Psoas muscle (tissue), 8 donors: Measurements from ENCODE around the gene GIPC2. TPM values are rescaled to one million over a fixed set of nuclear protein-coding genes. Genes with fewer than 3 reads are reported as not detected.
A peak's percentile ranks its signal among the peaks of the same experiment; 100 is the strongest.

Source experiments
- ATAC-seq, 4 donors: fragments of 200-7000 bp; cut with Tn5 transposase; one replicate each; pipeline ENCODE4 v1.9.1; 2020; ENCODE audit warnings: moderate library complexity in 3 of 4, mild to moderate bottlenecking in 2 of 4
- DNase-seq, 2 donors: peaks; one replicate each; pipeline ENCODE4 v3.0.0-alpha.2; 2020
- H3K27ac ChIP-seq: fragments of 200-600 bp; one replicate; pipeline ENCODE4 v1.8.0; 2022
- H3K27me3 ChIP-seq, 3 donors: fragments of 200-600 bp in 1 of 3; one replicate each; pipeline versions ENCODE4 v1.6.1 to v1.8.0; 2013 to 2022; ENCODE audit warnings: low read length in 2 of 3, mild to moderate bottlenecking in 2 of 3, moderate library complexity in 1 of 3; ENCODE audit not compliant: insufficient read depth in 3 of 3
- H3K36me3 ChIP-seq, 2 donors: fragments of 200-600 bp in 1 of 2; one replicate each; pipeline versions ENCODE4 v1.6.1 to v1.8.0; 2013 to 2022; ENCODE audit warnings: low read depth in 1 of 2, mild to moderate bottlenecking in 1 of 2, moderate library complexity in 1 of 2; ENCODE audit not compliant: insufficient read depth in 1 of 2
- H3K4me1 ChIP-seq: fragments of 200-600 bp; one replicate; pipeline ENCODE4 v1.8.0; 2022
- H3K4me3 ChIP-seq: fragments of 200-600 bp; one replicate; pipeline ENCODE4 v1.8.0; 2022; ENCODE audit warnings: mild to moderate bottlenecking
- H3K9me3 ChIP-seq: fragments of 200-600 bp; one replicate; pipeline ENCODE4 v1.8.0; 2022
- WGBS, 3 donors: extraction: QIAGEN DNeasy Blood & Tissue Kit; methylation state at CpG; one replicate each; pipeline versions ENCODE4 v1.1.6 to v1.1.7; 2013; 5-methylcytosine and 5-hydroxymethylcytosine counted together
- intact Hi-C, 2 donors: fragments of 100-400 bp; cut with DNase I; formaldehyde crosslinking; loops; one replicate each; pipeline versions ENCODE4 v1.11.0 to v1.14.2; 2022
- polyA plus RNA-seq, 3 donors: library from polyadenylated mRNA; stranded (reverse); fragments of 200-250 nt; gene quantifications; one replicate each; pipeline ENCODE4 v1.2.3, GENCODE V29; 2013
- total RNA-seq, 4 donors: library from RNA; stranded (reverse); fragmentation: NEBNext Ultra II Directional in 2 of 4; extraction: Animal tissue kit (Norgen Biotek cat#: 25700) in 2 of 4; gene quantifications; one replicate each; pipeline versions ENCODE4 v1.2.1 to v1.2.4, GENCODE V29; 2021 to 2023
- TF ChIP-seq, protein P1 (sequence below): fragments of 200-600 bp; IDR thresholded peaks from one replicate; pipeline ENCODE4 v1.8.0; 2022; ENCODE audit warnings: antibody characterized with exemption
- donor health status: healthy with polysubstance abuse.
- donor health status: DM: no; HTN: no; CAD: no; lungs with moderate emphysema.
- donor health status: Bipolar disorder and iron deficiency.
- donor health status: healthy.
- donor health status: DM: yes; HTN: yes; CAD: no.
- donor health status: DM: no; HTN: no; CAD: no.
- donor health status: DM: no; HTN: no; CAD: no.
- donor health status: DM: yes; HTN: yes; CAD: no.

GIPC2 gene
- total and polyA plus RNA-seq, 7 donors, result 0.68 to 1.6 (median 1.2) TPM

- Histone ChIP-seq H3K27ac (peak overlapping the region; percentile 56), H3K27me3 (no peaks in the 10 kb centered on the region), H3K4me1 (peaks cover 19% of the 10 kb centered on the region), H3K36me3 (no peaks in the 10 kb centered on the region), H3K4me3 (no peak overlapping the region), H3K9me3 (no peaks in the 10 kb centered on the region)
- TF ChIP-seq, protein P1, sequence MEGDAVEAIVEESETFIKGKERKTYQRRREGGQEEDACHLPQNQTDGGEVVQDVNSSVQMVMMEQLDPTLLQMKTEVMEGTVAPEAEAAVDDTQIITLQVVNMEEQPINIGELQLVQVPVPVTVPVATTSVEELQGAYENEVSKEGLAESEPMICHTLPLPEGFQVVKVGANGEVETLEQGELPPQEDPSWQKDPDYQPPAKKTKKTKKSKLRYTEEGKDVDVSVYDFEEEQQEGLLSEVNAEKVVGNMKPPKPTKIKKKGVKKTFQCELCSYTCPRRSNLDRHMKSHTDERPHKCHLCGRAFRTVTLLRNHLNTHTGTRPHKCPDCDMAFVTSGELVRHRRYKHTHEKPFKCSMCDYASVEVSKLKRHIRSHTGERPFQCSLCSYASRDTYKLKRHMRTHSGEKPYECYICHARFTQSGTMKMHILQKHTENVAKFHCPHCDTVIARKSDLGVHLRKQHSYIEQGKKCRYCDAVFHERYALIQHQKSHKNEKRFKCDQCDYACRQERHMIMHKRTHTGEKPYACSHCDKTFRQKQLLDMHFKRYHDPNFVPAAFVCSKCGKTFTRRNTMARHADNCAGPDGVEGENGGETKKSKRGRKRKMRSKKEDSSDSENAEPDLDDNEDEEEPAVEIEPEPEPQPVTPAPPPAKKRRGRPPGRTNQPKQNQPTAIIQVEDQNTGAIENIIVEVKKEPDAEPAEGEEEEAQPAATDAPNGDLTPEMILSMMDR, result no peak
- intact Hi-C loops, result no loop called here
- DNase-seq, result no peak
- peak; percentile 39 to 74 (median 62) for ATAC-seq
Observed at GRCh38 chr1:78096017-78096416, 50.3 kb downstream of the GIPC2 start.

GRCh38 chr1:78096976-78097375 lies 51.2 kb downstream of the GIPC2 start:
- WGBS, 3 donors, result 41 to 58% (median 55%) methylated on average over 1 of the region's 1 CpG
- Histone ChIP-seq H3K4me1 (peaks cover 28% of the 10 kb centered on the region), H3K4me3 (no peak overlapping the region), H3K36me3 (no peaks in the 10 kb centered on the region), H3K27ac (no peak overlapping the region), H3K27me3 (no peaks in the 10 kb centered on the region), H3K9me3 (no peaks in the 10 kb centered on the region)
- DNase-seq, result no peak
- intact Hi-C loops, result no loop called here
- TF ChIP-seq, protein P1, result no peak
- ATAC-seq, result no peak

- intact Hi-C loops, result loop anchor here in 1 of 2 donors (5.0 kb wide), 1 partner anchor 34 kb away; no protein-coding TSS in a partner anchor
- H3K36me3 ChIP-seq, result no peaks in the 10 kb centered on the region
- H3K4me1 ChIP-seq, result peaks cover 23% of the 10 kb centered on the region
- TF ChIP-seq, protein P1, result no peak
- no peaks in the 10 kb centered on the region for H3K9me3 ChIP-seq
- no peak for DNase-seq
- no peaks in the 10 kb centered on the region for H3K27me3 ChIP-seq
- peak in 1 of 4 donors; percentile 9 for ATAC-seq
- no peak overlapping the region for H3K4me3 ChIP-seq
- WGBS, 3 donors, result 57 to 72% (median 61%) methylated on average over 2 of the region's 2 CpGs
- peak overlapping the region; percentile 69 for H3K27ac ChIP-seq
Observed at GRCh38 chr1:78101051-78101450, 55.3 kb downstream of the GIPC2 start.

GRCh38 chr1:78101514-78101913 lies 55.7 kb downstream of the GIPC2 start:
- H3K36me3 ChIP-seq, result no peaks in the 10 kb centered on the region
- 17 to 25% (median 23%) methylated on average over 2 of the region's 2 CpGs for WGBS, 3 donors
- peaks cover 18% of the 10 kb centered on the region for H3K4me1 ChIP-seq
- intact Hi-C loops, result loop anchor here in 1 of 2 donors (5.0 kb wide), 1 partner anchor 34 kb away; no protein-coding TSS in a partner anchor
- H3K4me3 ChIP-seq, result no peak overlapping the region
- no peaks in the 10 kb centered on the region for H3K27me3 ChIP-seq
- peak; percentile 71 to 85 (median 75) for ATAC-seq
- DNase-seq, result no peak
- H3K27ac ChIP-seq, result peak overlapping the region; percentile 69
- TF ChIP-seq, protein P1, result no peak
- H3K9me3 ChIP-seq, result no peaks in the 10 kb centered on the region

DNA sequence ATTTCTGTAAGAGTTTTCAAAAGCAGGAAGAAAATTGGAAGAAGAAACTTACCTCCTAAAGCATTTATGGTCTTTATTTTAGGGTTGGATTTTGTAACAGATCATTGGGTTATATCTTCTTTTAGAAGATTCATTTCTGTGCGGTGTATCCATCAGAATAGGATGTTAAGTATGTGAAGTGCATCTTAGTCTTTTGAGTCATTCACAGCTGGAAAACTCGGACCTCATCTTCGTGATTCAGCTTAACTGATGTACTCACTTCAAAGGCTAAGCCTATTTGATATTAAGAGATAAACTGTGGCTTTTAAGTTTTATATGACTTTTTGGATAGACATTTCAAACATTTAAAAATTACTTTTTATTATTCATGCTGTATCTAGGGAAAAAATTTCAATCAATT lies 56.3 kb downstream of the GIPC2 start:
- peak; percentile 64 to 92 (median 86) for ATAC-seq
- TF ChIP-seq, protein P1, result no peak
- Histone ChIP-seq H3K27ac (peak overlapping the region; percentile 69), H3K4me1 (peaks cover 18% of the 10 kb centered on the region), H3K27me3 (no peaks in the 10 kb centered on the region), H3K4me3 (no peak overlapping the region), H3K9me3 (no peaks in the 10 kb centered on the region), H3K36me3 (no peaks in the 10 kb centered on the region)
- 50 to 60% (median 53%) methylated on average over 3 of the region's 3 CpGs for WGBS, 3 donors
- no peak for DNase-seq
- intact Hi-C loops, result loop anchor here in 1 of 2 donors (5.0 kb wide), 1 partner anchor 35 kb away; no protein-coding TSS in a partner anchor
